ENCODE data around the gene LCN9.

Gene LCN9

GRCh38 chr9:135673941-135674340 is 10.8 kb downstream of the LCN9 start:
- no peak for DNase-seq

DNA sequence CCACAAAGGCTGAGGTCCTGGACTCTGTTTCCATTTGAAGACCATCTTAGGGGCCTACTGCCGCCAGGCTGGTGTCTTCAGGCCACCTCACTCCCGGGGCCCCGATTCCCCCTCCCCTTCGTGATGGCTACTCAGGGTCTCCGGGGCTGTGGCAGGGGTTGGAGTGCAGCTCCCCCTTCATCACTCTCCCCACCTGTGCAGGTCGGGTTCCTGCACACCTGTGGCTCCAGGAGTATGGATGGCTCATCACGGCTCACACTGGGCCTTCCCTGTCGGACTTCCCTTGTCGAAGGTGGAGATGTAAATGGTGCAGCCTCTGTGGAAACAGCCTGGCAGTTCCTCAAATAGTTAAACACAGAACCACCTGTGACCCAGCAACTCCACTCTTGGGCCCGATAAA is 11.9 kb downstream of the LCN9 start:
- DNase-seq = no peak

GRCh38 chr9:135676891-135677290 is 13.8 kb downstream of the LCN9 start:
- no peak for DNase-seq

DNA sequence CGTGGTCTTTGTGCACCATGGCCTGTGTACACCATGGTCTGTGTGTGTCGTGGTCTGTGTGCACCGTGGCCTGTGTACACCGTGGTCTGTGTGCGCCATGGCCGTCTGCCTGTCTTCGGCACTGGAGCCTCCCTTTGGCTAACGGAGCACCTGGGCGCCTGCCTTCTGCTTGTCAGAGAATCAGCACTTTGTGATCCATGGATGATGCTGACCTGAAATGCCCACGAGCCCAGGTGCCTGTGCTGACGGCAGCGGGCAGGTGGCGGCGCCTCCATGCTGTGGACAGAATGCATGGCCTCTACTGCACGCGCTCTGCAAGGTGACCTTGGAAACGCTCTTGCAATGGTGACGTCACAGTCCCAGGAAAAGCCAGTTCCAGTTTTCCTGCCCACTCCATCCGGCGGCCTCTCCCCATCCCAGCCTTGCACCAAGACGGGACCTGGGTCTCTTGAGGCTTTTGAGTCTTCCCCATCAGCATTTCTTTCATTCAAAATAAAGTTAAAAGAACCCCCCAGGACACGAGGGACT is 14.6 kb downstream of the LCN9 start:
- no peak for DNase-seq

DNA sequence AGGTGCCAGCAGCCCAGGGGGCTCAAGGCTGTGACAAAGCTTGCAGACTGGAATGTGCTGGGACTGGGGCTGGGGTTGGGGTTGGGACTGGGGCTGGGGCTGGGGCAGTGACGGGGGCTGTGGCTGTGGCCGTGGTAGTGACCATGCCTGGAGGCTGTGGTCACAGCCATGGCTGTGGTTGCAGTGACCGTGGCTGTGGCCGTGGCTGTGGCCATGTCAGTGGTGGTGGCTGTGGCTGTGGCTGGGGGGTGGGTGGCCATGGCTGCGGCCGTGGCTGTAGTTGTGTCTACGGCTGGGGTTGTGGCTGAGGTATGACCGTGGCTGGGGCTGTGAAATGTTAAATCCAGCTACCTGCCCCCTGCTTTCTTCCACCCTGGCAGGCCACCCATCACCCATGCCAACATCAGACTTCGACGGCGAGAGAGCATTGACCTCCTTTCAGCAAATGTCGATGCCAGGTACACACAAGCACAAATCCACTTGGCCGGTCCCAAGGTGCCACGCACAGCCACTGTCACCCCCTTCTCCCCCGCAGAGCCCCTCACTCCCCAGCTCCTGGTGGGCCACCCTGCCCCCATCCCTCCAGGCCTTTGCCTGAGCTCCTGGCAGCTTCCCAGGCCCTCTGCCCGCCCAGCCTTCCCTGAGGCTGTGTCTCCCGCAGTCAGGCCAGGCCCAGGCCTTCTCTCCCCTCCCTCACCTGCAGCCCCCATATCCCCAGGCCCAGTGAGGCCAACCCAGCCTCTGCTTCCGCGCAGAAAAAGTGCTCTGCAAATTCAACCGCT is 15.3 kb downstream of the LCN9 start:
- DNase-seq = no peak

GRCh38 chr9:135680056-135680455 is 16.9 kb downstream of the LCN9 start:
- no peak for DNase-seq

GRCh38 chr9:135681161-135681560 is 18.1 kb downstream of the LCN9 start:
- DNase-seq = no peak

GRCh38 chr9:135683401-135684034 is 20.4 kb downstream of the LCN9 start:
- no peak for DNase-seq

- DNase-seq = no peak
Measured at GRCh38 chr9:135684691-135685090, 21.6 kb downstream of the LCN9 start.

GRCh38 chr9:135687216-135687615 is 24.1 kb downstream of the LCN9 start:
- no peak for DNase-seq

DNA sequence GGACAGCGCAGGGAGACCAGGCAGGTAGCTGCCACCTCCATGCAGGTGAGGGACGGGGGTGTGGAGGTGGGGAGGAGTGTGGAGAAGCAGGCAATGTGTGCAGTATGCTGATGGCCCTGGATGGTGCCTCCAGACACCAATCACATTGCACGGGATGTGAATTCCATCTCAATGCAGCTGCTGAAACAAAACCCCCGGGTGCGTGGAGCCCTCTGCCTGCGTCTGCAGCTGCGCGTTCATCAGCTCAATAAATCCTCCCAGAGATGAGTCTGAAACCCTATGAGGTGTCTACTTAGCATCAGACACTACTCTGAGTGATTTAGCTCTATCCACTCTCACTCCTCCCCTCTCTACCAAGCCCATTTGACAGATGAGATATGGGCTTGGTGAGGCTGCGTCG is 25.9 kb downstream of the LCN9 start:
- no peak for DNase-seq

- no peak for DNase-seq
Measured at GRCh38 chr9:135690836-135691570, 27.9 kb downstream of the LCN9 start.

- DNase-seq = no peak
Measured at GRCh38 chr9:135692410-135692809, 29.3 kb downstream of the LCN9 start.

DNA sequence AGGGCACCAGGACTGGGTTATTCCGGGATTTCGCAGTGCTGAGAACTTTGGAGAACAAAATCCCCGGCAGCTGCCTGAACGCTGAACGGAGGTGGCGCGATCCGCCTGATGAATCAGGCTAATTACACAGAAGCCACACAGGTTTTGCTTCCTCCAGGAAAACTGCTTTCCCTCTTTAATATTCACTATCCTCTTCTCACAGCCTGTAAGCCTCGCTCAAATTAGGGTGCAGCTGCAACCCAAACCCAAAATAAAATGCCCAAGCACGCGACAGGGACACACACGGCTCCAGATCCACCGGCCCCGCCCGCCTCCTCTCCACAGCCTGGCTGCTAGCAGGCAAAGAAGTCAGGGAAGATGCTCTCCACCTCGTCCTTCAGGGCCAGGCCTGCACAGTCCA is 30.2 kb downstream of the LCN9 start:
- no peak for DNase-seq

DNA sequence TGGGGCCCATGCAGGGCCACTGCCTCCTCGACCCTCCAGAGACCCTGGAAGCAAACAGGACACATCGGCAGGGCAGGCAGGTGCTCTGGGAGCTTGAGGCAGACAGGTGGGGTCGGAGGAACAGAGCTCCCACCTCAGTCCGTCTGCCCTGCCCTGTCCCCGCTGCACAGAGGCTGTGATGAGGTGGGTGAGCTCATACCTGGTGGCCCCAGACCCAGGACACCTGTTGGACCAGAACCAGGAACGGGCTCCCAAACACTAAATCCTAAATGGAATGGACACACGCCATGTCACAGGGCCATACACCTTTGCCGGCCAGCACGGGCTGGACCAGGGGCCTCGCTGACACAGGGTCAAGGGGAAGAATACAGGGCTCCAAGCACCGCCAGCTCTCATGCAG is 30.7 kb downstream of the LCN9 start:
- no peak for DNase-seq

DNA sequence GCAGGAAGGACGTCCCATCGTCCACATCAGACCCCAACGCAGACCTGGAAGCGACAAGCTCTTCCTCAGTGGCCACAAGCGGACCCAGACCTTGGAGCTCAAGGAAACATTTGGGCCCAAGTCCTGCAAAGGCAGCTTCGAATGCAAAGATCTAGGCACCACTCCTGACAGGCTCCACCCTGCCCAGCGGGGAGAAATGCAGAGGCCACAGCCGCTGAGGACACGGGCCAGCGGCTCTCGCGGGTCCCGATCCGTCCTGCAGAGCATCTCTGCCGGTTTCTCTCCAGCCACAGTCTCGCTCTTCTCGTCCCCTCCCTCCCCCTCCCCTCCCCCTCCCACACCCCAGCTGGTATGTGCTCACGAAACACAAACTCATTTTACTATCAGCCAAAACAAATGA is 31.3 kb downstream of the LCN9 start:
- no peak for DNase-seq

- DNase-seq = no peak
Measured at GRCh38 chr9:135695036-135695435, 31.9 kb downstream of the LCN9 start.

- no peak for DNase-seq
Measured at GRCh38 chr9:135695642-135696041, 32.5 kb downstream of the LCN9 start.

GRCh38 chr9:135696446-135696845 is 33.3 kb downstream of the LCN9 start:
- DNase-seq = no peak

- no peak for DNase-seq
Measured at GRCh38 chr9:135697226-135697625, 34.1 kb downstream of the LCN9 start.

GRCh38 chr9:135698236-135698635 is 35.1 kb downstream of the LCN9 start:
- no peak for DNase-seq

DNA sequence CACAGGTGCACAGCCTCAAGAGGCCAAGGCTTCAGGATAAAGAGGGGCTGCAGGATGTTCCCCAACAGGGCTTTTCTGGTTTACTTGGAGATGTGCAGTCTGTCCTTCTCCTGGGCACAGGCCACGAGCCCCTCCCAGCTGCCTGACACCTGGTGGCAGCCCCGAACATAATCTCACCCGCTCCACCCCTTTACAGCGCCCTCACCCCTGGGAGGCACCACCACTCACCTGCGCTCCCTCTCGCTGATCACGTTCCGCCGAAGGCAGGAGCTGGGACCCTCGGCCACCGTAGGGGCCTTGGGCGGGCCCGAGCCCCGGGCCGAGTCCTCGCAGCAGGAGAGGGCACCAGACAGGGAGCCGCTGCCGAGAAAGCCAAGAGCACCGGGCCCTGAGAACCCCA is 35.7 kb downstream of the LCN9 start:
- no peak for DNase-seq

- DNase-seq = no peak
Measured at GRCh38 chr9:135699440-135699839, 36.3 kb downstream of the LCN9 start, which contains the start of gene SOHLH1. Gene SOHLH1 (minus strand): TSS chr9:135699481. CDS start chr9:135699467, 14 bp downstream.

DNA sequence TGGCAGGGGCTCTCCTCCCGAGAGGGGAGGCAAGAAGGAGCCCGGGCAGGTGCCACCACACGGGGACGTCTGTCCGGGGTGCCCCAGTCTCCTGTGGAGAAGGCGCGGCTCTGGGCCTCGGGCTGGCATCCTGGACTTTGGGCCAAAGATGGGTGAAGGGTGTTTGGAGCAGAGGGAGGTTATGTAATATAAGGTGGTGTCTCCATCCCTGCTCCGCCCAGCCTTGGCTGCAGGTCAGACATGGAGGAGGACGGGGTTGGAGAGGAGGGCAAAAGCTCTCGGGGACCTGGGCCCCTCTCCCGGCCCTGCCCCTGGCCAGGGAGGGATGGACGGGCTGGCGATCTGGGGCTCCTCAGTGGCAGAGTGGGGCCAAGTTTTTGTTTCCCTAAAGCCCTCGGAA is 37.4 kb downstream of the LCN9 start:
- DNase-seq = no peak

All from NCI-H1092 (cell line).